IPS-18c (cell line): Measurements from ENCODE around the gene DRGX.

ENCODE experiments used
- H3K4me3 ChIP-seq: 2 replicates; pipeline ENCODE4 v1.7.0; 2013; ENCODE audit warnings: low read depth, mild to moderate bottlenecking, low read length, moderate library complexity; ENCODE audit not compliant: insufficient read depth
- H3K9me3 ChIP-seq: one replicate; pipeline ENCODE4 v1.6.1; 2013; ENCODE audit warnings: mild to moderate bottlenecking, low read length, moderate library complexity; ENCODE audit not compliant: control insufficient read depth, insufficient read depth

DRGX gene

GRCh38 chr10:49370326-49371100 lies 25.4 kb downstream of the DRGX start:
- no peak overlapping the region for H3K4me3 ChIP-seq
- no peaks in the 10 kb centered on the region for H3K9me3 ChIP-seq

GRCh38 chr10:49369216-49370162 lies 26.4 kb downstream of the DRGX start:
- Histone ChIP-seq H3K9me3 (no peaks in the 10 kb centered on the region), H3K4me3 (no peak overlapping the region)

GRCh38 chr10:49368256-49368655 lies 27.6 kb downstream of the DRGX start:
- Histone ChIP-seq H3K9me3 (no peaks in the 10 kb centered on the region), H3K4me3 (no peak overlapping the region)

- Histone ChIP-seq H3K9me3 (no peaks in the 10 kb centered on the region), H3K4me3 (no peak overlapping the region)
Measured at GRCh38 chr10:49367600-49367999, 28.3 kb downstream of the DRGX start.

GRCh38 chr10:49366460-49366859 lies 29.4 kb downstream of the DRGX start:
- no peaks in the 10 kb centered on the region for H3K9me3 ChIP-seq

GRCh38 chr10:49365675-49366415 lies 30.0 kb downstream of the DRGX start:
- H3K9me3 ChIP-seq, result no peaks in the 10 kb centered on the region
- H3K4me3 ChIP-seq, result no peak overlapping the region

More at GRCh38 chr10:49366460-49366859, 29.4 kb downstream of the DRGX start:
- H3K4me3 ChIP-seq, result no peak overlapping the region

- Histone ChIP-seq H3K4me3 (no peak overlapping the region), H3K9me3 (no peaks in the 10 kb centered on the region)
Measured at GRCh38 chr10:49365275-49365674, 30.6 kb downstream of the DRGX start.

GRCh38 chr10:49364747-49365146 lies 31.1 kb downstream of the DRGX start:
- H3K9me3 ChIP-seq, result no peaks in the 10 kb centered on the region
- H3K4me3 ChIP-seq, result no peak overlapping the region

GRCh38 chr10:49364051-49364450 lies 31.8 kb downstream of the DRGX start:
- H3K4me3 ChIP-seq, result no peak overlapping the region

GRCh38 chr10:49363309-49364031 lies 32.4 kb downstream of the DRGX start:
- H3K9me3 ChIP-seq, result no peaks in the 10 kb centered on the region
- H3K4me3 ChIP-seq, result no peak overlapping the region

More at GRCh38 chr10:49364051-49364450, 31.8 kb downstream of the DRGX start:
- no peaks in the 10 kb centered on the region for H3K9me3 ChIP-seq

- Histone ChIP-seq H3K4me3 (no peak overlapping the region), H3K9me3 (no peaks in the 10 kb centered on the region)
Measured at GRCh38 chr10:49362596-49363260, 33.2 kb downstream of the DRGX start.

- Histone ChIP-seq H3K9me3 (no peaks in the 10 kb centered on the region), H3K4me3 (no peak overlapping the region)
Measured at GRCh38 chr10:49361735-49362568, 33.9 kb downstream of the DRGX start.

GRCh38 chr10:49361178-49361554 lies 34.7 kb downstream of the DRGX start:
- Histone ChIP-seq H3K9me3 (no peaks in the 10 kb centered on the region), H3K4me3 (no peak overlapping the region)

- Histone ChIP-seq H3K4me3 (no peak overlapping the region), H3K9me3 (no peaks in the 10 kb centered on the region)
Measured at GRCh38 chr10:49360271-49361177, 35.4 kb downstream of the DRGX start.
